Measurements from ENCODE around the gene IRF4. TPM values are rescaled to one million over a fixed set of nuclear protein-coding genes. Genes with fewer than 3 reads are reported as not detected.
A peak's percentile ranks its signal among the peaks of the same experiment; 100 is the strongest.

IRF4 gene
- total RNA-seq, 1 experiment from 2014 or later: not detected

DNA sequence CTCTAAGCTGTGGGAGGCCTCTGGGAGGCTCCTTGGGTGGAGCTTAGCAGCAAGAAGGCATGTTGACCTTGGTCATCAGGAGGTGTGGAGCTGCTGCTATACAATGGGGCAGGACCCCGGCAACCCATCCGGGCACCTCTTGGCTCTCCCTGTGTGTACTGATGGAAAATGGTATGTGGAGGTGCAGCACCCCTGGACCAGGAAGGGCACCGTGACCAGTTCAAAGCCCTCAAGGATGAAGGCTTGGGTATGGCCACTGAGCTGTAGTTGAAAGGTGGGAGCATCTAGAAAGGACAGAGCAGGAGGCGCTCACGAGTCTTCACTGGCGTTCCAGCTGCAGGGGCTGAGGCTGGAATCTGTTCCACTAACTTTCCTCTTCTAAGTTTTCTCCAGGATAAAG, 6.7 kb upstream of the IRF4 start:
- no peaks in the 10 kb centered on the region for H3K36me3 ChIP-seq
- no peak for DNase-seq
- no peak overlapping the region for H3K4me3 ChIP-seq
- H3K9me3 ChIP-seq: no peaks in the 10 kb centered on the region
- peaks cover 7% of the 10 kb centered on the region for H3K27me3 ChIP-seq

DNA sequence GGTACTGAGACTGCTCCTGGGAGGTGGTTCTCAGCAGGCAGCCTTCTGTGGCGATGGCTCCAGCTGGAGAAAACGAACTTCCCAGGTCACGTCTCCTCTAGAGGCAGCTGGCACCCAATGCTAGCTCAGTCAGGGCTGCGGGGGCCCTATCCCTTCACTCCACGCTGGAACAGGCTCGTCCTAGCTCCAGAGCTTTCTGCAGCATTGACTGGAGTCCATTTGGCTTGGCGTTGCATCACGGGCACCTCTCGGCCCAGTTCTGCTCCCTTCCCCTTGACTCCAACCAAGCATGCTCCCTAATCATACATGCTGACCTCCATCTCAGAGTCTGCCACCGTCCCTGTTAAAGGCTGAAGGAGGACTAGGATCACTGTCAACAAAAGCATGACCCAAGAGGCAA, 5.9 kb upstream of the IRF4 start:
- Histone ChIP-seq H3K4me3 (no peak overlapping the region), H3K36me3 (no peaks in the 10 kb centered on the region), H3K9me3 (no peaks in the 10 kb centered on the region), H3K27me3 (peaks cover 11% of the 10 kb centered on the region)
- DNase-seq: no peak

DNA sequence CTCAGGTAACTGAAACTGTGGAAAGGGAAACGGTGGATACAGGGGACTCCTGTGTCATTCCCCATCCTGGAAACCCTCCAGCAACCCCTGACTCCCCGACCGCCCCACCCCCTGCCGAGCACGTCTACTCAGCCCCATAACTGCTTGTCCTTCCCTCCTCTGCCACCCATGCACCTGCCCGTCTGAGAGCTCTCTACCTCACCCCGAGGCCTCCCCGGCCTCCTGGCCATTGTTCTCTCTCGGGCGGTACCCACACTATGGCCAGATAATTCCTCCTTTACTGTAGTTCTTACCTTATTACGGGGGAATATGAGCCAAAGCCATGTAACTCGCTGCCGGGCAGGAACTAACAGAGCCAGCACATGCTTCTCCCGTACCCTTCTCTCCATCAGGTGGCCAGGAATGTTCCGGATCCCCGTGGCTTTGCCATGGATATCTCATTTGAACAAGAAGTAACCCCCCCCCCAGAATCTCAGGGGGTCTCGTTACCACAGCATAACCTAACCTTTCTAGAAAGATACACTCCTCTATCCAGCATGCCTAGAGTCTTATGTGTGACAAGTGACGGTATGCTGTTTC, 4.8 kb upstream of the IRF4 start:
- DNase-seq: no peak
- peaks cover 13% of the 10 kb centered on the region for H3K27me3 ChIP-seq

DNA sequence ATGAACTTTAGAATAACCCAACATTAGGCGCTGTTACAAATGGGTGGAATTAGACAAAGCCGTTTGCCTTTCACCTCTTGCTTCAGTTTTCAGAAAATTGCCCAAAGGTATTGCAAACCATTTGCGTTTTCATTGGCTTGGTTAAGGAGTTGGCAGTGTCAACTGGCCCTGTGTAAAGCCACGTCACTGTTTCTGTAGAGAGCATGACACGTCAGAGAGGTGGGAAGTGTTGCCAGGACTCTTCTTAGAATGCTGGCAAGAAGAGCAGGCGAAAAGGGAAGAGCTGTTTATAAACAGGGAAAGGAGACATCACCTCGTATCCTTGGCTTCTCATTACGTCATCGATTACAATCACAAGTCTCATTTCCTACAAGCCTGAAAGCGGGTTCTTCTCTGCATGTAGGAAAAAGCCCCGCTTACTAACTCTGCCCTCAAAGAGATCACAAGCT, 4.2 kb upstream of the IRF4 start:
- Histone ChIP-seq H3K9me3 (no peaks in the 10 kb centered on the region), H3K36me3 (no peaks in the 10 kb centered on the region), H3K27me3 (peaks cover 17% of the 10 kb centered on the region), H3K4me3 (no peak overlapping the region)
- peak; percentile 66 for DNase-seq

More for the DNA sequence above, 4.8 kb upstream of the IRF4 start:
- Histone ChIP-seq H3K36me3 (no peaks in the 10 kb centered on the region), H3K4me3 (no peak overlapping the region), H3K9me3 (no peaks in the 10 kb centered on the region)

DNA sequence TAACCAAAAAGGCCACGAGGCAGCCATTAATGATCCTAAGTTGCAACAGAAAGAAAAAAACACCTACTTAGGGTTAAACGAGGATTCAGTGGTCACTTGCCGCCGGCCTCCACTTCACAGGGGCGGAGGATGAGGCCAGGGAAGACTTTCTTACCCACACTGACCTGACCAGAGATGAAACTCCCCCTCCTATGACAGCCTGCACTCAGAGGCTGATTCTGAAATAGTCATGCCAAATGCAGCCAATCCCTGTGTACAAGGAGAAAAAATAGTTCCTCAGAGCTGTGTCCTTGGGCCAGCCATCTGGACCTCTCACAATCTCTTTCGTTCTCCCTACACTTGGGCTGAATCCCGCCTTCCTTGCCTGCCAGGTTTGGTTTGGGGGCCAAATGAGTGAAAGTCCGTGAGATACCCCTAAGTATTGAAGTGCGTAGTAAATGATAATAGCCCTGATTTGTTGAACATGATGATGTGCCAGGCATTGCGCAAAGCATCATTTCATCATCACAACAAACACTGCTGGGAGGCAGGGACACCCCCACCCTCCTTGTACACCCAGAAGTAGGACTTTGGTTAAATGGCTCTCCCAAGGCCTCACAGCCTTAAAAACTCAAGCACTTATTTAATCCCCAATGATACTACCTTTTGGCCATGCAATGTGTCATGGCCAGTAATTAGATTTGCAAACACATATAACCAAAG, 3.2 kb upstream of the IRF4 start:
- Histone ChIP-seq H3K9me3 (no peaks in the 10 kb centered on the region), H3K36me3 (no peaks in the 10 kb centered on the region), H3K4me3 (no peak overlapping the region), H3K27me3 (peaks cover 26% of the 10 kb centered on the region)
- DNase-seq: no peak

DNA sequence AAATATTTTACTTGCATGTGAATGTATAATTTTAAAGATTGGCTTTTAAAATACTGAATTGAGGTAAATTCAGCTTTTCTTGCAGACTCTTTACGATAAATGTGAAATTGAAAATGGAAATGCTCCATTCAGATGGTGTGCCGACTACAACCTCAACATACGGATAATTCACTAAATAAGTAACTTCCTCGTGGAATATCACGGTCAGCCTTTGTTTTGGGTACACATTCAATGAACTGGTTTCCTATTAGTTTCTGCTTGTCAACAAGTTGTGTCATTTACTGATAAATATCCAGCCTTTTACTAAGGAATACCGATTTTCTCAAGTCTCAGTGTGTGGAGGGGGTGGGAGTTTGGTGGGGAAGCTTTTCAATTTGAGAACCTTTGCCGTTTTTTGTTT, 2.4 kb upstream of the IRF4 start:
- no peak for DNase-seq
- Histone ChIP-seq H3K27me3 (peaks cover 34% of the 10 kb centered on the region), H3K4me3 (no peak overlapping the region), H3K9me3 (no peaks in the 10 kb centered on the region), H3K36me3 (no peaks in the 10 kb centered on the region)

DNA sequence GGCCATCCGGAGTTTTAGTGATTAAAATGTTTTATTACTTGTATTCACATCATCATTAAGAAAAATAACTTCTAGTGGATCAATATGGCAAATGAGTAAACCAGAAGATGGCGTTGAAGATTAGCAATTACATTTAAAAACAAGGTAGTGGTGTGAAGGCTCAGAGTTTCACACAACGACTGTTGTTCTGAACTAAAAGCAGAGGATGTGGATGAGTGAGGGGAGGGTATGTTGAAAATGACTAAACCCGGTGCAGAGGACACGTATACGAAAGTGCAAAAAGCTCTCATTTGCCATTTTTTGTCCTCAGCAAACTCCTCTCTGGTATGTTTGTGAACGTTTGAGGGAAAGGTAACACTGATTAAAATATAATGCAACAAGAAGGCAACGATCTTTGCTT, 1.9 kb upstream of the IRF4 start:
- peaks cover 35% of the 10 kb centered on the region for H3K27me3 ChIP-seq
- H3K36me3 ChIP-seq: no peaks in the 10 kb centered on the region
- no peak for DNase-seq
- no peak overlapping the region for H3K4me3 ChIP-seq
- no peaks in the 10 kb centered on the region for H3K9me3 ChIP-seq

DNA sequence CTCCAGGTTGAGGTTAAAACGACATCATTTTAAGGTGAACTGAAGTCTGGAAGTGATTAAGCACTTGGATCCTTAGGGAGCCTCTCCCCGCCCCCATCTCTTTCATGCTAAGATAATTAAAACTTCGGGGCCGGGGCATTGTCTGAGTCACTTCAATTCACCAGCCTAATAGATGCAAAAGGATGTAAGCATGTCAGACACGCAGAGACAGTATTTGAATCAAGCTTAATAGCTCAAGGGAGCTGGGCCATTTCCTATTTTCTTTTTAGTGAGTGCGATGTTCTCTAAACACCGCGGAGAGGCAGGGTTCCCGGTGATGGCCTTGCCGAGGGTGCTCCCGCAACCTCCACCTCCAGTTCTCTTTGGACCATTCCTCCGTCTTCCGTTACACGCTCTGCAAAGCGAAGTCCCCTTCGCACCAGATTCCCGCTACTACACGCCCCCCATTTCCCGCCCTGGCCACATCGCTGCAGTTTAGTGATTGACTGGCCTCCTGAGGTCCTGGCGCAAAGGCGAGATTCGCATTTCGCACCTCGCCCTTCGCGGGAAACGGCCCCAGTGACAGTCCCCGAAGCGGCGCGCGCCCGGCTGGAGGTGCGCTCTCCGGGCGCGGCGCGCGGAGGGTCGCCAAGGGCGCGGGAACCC, 516 bp upstream of the IRF4 start:
- Histone ChIP-seq H3K4me3 (no peak overlapping the region), H3K27me3 (peaks cover 35% of the 10 kb centered on the region), H3K9me3 (no peaks in the 10 kb centered on the region), H3K36me3 (no peaks in the 10 kb centered on the region)
- DNase-seq: no peak

DNA sequence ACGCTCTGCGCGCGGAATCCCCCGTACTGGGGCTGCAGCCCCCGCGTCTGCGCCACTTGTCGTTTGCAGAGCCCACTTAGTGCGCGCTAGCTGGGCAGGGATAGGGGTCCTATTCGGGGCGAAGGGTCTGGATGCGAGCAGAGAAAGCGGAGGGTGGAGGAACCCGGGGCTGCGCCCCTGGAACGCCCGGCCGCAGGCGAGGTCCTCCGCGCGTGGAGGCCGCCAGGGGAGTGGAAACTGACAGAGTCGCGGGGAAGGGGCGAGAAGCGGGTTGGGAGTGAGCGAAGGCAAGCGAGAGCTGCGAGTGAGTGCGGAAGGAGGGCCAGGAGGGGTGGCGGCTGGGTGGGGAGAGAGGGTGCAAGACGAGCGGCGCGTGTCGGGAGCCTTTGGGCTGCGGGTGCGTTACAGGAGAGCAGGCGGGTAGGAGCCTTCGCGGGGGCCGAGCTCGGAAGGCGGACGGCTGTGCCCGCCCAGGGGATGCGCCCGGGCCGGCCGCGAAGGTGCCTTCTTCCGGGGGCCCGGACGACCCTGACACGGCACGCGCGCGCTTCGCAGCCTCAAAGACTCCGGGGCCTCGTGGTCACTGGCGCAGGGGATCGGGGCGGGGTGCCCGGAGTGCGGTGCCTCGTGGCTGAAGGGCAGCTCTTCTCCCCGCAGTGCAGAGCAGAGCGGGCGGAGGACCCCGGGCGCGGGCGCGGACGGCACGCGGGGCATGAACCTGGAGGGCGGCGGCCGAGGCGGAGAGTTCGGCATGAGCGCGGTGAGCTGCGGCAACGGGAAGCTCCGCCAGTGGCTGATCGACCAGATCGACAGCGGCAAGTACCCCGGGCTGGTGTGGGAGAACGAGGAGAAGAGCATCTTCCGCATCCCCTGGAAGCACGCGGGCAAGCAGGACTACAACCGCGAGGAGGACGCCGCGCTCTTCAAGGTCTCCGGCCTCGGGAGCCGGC, 1.2 kb downstream of the IRF4 start:
- Histone ChIP-seq H3K36me3 (no peaks in the 10 kb centered on the region), H3K27me3 (peaks cover 38% of the 10 kb centered on the region), H3K9me3 (no peaks in the 10 kb centered on the region), H3K4me3 (no peak overlapping the region)
- DNase-seq: no peak

DNA sequence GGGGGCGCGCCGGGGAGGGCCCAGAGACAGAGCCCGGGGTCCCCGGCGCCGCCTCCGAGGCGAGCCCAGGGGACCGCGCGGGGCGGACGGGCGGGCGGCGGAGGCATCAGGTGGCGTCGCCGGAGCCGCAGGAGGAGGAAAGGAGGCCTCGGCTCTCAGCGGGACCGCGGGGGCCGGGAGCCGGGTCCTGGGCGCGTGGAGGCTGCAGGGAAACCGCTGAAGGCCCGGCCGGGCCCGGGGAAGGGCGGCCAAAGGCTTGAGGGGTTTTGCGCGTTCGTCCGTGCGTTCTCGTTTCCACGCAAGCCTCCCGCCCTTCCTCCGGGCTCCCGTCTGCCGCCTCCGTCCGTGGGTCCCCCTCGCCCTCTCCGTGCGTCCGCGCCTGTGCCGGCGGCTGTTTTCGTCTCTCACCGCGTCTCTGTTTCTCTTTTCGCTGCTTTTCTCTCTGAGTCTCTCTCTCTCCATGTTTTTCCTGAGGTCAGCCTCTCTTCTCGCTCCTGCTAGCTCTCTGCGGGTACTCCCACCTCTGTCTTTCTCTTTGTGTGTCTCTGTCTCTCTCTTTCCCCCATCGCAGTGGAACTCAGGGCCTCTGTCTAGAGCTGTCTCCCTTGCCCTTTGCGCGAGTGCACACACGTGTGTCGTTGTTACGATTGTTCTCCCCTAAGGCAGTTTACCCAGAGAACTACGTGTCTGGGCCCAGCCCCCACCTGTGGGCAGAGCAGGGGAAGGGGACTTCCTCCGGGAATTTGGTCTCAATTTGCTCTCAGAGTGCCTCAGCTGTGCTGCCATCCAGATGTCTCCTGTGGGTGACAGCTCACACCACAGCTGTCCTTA, 2.1 kb downstream of the IRF4 start:
- Histone ChIP-seq H3K36me3 (no peaks in the 10 kb centered on the region), H3K27me3 (peaks cover 44% of the 10 kb centered on the region), H3K4me3 (no peak overlapping the region), H3K9me3 (no peaks in the 10 kb centered on the region)
- DNase-seq: no peak

DNA sequence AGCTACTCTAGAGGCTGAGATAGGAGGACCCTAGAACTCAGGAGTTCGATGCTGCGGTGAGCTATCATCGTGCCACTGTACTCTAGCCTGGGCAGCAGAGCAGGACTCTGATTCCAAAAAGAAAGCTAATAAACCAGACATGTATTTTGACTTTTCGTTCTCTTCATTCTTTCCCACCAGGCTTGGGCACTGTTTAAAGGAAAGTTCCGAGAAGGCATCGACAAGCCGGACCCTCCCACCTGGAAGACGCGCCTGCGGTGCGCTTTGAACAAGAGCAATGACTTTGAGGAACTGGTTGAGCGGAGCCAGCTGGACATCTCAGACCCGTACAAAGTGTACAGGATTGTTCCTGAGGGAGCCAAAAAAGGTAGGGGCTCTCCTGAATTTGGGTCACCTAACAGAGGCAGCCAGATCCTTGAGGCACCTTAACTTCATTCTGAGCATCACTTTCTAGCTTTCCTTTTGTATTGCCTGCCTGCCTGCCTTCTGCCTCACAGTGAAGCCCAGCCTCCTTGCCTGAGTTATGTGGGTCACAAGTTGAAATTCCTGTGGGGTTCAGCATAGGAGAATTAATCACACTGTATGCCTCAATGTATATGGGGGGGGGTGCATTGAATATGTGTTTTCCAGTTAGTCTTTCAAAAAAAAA, 3.2 kb downstream of the IRF4 start:
- Histone ChIP-seq H3K9me3 (no peaks in the 10 kb centered on the region), H3K36me3 (no peaks in the 10 kb centered on the region), H3K27me3 (peaks cover 47% of the 10 kb centered on the region), H3K4me3 (no peak overlapping the region)
- no peak for DNase-seq

DNA sequence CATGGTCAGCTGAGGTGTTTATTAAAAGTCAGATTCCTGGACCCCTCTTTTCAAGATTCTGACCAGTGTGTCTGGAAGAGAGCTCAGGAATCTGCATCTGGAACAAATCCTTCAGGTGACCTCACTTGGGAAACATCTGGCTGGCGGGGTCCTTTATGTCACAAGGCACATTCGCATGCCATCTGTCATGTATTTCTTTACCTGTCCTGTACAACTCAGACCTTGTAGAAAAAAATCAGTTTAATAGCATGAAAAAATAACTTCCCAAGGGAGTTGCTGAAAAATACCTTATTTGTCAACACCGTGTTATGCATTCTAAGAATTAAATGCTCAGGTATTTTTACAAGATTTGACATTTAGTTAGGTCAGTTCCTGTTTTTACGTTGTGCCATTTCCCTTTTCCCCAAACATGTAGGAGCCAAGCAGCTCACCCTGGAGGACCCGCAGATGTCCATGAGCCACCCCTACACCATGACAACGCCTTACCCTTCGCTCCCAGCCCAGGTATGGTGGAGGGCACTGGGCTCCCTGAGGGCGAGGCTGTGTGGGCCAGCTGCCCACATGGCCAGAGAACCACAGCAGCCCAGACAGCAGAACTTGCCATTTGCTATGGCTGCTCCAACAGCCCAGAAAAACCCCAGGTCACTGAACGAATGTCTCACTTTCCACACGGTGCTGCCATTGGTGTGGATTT, 4.0 kb downstream of the IRF4 start:
- Histone ChIP-seq H3K9me3 (no peaks in the 10 kb centered on the region), H3K4me3 (no peak overlapping the region), H3K27me3 (peaks cover 42% of the 10 kb centered on the region), H3K36me3 (no peaks in the 10 kb centered on the region)
- no peak for DNase-seq

DNA sequence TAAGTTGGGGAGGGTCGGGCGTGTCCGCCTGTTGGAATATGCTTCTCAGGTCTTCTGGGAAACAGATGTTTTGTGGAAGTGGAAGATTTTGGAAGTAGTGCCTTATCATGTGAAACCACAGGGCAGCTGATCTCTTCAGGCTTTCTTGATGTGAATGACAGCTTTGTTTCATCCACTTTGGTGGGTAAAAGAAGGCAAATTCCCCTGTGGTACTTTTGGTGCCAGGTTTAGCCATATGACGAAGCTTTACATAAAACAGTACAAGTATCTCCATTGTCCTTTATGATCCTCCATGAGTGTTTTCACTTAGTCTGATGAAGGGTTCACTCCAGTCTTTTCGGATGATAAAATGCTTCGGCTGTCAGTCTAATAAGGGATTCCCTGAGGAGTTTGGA, 4.6 kb downstream of the IRF4 start:
- H3K36me3 ChIP-seq: no peaks in the 10 kb centered on the region
- H3K27me3 ChIP-seq: peaks cover 36% of the 10 kb centered on the region
- no peak for DNase-seq
- no peaks in the 10 kb centered on the region for H3K9me3 ChIP-seq
- H3K4me3 ChIP-seq: no peak overlapping the region

DNA sequence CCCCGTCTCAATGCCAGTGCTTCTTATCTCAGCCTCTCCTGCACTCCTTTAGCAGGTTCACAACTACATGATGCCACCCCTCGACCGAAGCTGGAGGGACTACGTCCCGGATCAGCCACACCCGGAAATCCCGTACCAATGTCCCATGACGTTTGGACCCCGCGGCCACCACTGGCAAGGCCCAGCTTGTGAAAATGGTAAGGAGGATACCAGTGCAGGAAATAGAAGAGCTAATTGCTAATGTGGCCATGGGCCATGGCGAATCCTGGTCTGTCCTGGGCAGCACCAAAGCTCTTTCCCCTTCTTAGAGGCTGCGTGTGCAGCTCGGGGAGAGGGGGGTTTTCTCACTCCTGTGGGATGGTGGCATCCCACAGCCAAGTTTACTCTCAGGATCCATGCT, 5.5 kb downstream of the IRF4 start:
- Histone ChIP-seq H3K4me3 (no peak overlapping the region), H3K27me3 (peaks cover 32% of the 10 kb centered on the region), H3K36me3 (no peaks in the 10 kb centered on the region), H3K9me3 (no peaks in the 10 kb centered on the region)
- DNase-seq: no peak

DNA sequence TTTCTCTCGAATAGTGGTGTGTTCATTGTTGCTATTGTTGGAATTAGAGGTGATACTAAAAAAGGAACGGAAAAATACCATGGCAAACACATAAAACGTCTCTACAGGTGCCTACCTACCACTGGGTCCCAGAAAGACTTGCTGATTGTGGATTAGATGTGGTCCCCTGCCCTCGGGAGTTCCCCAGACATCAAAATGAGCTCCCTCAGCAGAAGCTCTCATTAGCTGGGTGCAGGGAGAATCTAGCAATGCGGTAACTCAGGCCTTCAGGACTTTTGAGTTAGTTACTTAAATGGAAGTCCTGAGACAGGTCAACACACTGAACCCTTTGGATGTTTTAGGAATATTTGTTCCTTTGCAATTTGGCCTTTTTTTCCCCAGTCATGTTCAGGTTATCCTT, 6.1 kb downstream of the IRF4 start:
- no peak for DNase-seq
- no peaks in the 10 kb centered on the region for H3K36me3 ChIP-seq
- H3K27me3 ChIP-seq: peaks cover 26% of the 10 kb centered on the region
- H3K9me3 ChIP-seq: no peaks in the 10 kb centered on the region
- H3K4me3 ChIP-seq: no peak overlapping the region
